Parathyroid adenoma (tissue), 2 donors: ENCODE measurements around the gene CBL.

Experiments used
- H2AFZ ChIP-seq: fragments of 300-600 bp; sonication (generic); one replicate; pipeline ENCODE4 v1.7.0; 2017; ENCODE audit warnings: antibody characterized with exemption, mild to moderate bottlenecking
- H3K27ac ChIP-seq: fragments of 300-600 bp; sonication (generic); one replicate; pipeline ENCODE4 v1.7.0; 2017
- H3K27me3 ChIP-seq: fragments of 300-600 bp; sonication (generic); one replicate; pipeline ENCODE4 v1.7.0; 2017; ENCODE audit warnings: low read length; ENCODE audit not compliant: control insufficient read depth, insufficient read depth
- H3K36me3 ChIP-seq: fragments of 300-600 bp; sonication (generic); one replicate; pipeline ENCODE4 v1.7.0; 2017; ENCODE audit warnings: low read length; ENCODE audit not compliant: control insufficient read depth, insufficient read depth
- H3K4me1 ChIP-seq: fragments of 300-600 bp; sonication (generic); one replicate; pipeline ENCODE4 v1.7.0; 2017; ENCODE audit warnings: control low read depth
- H3K4me2 ChIP-seq: fragments of 300-600 bp; sonication (generic); one replicate; pipeline ENCODE4 v1.7.0; 2017; ENCODE audit warnings: low read length
- H3K4me3 ChIP-seq: fragments of 300-600 bp; sonication (generic); one replicate; pipeline ENCODE4 v1.7.0; 2017; ENCODE audit warnings: low read depth, low read length
- H3K79me2 ChIP-seq: fragments of 300-600 bp; sonication (generic); one replicate; pipeline ENCODE4 v1.7.0; 2017; ENCODE audit warnings: control low read depth
- H3K9ac ChIP-seq: fragments of 300-600 bp; sonication (generic); one replicate; pipeline ENCODE4 v1.7.0; 2017; ENCODE audit warnings: mild to moderate bottlenecking
- H3K9me3 ChIP-seq: fragments of 300-600 bp; sonication (generic); one replicate; pipeline ENCODE4 v1.7.0; 2017; ENCODE audit warnings: low read length; ENCODE audit not compliant: control insufficient read depth
- TF ChIP-seq, protein P1 (sequence below): fragments of 300-600 bp; sonication (generic); IDR thresholded peaks from one replicate; pipeline ENCODE4 v1.7.0; 2017; ENCODE audit warnings: antibody characterized with exemption, mild to moderate bottlenecking
- donor health status: primary hyperparathyroidism.

CBL gene

DNA sequence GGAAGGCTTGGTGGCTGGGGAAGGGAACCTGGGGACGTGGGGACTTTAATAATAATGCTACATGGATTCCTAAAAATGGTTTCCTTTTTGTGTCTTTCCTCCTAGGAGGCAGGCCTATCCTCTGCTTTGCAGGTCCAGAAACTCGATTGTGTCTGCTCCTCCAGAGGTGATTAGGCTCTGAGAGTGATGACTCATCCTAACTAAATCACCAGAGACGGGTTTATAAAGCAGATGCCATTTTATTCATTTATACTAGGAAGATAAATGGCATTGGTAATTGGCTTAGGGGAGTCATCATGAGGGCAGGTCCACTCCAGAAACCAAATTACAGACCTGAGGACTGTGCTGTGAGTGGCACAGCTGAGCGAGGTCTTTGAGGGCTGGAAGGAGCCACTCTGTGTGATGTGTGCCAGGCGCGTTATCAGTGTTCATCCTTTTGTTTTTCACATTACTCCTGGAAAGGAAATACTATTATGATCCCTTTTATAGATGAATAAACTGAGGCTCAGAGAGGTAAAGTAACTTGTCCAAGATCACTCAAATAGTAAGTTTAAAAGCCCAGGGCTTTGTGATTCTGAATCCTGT, 30.6 kb upstream of the CBL start:
- Histone ChIP-seq H3K36me3 (no peaks in the 10 kb centered on the region), H3K9ac (no peak overlapping the region), H3K4me2 (no peak overlapping the region), H3K9me3 (no peaks in the 10 kb centered on the region), H3K4me1 (no peaks in the 10 kb centered on the region), H3K4me3 (no peak overlapping the region), H3K27me3 (no peaks in the 10 kb centered on the region), H2AFZ (no peak overlapping the region), H3K79me2 (no peaks in the 10 kb centered on the region), H3K27ac (no peak overlapping the region)
- TF ChIP-seq, protein P1, sequence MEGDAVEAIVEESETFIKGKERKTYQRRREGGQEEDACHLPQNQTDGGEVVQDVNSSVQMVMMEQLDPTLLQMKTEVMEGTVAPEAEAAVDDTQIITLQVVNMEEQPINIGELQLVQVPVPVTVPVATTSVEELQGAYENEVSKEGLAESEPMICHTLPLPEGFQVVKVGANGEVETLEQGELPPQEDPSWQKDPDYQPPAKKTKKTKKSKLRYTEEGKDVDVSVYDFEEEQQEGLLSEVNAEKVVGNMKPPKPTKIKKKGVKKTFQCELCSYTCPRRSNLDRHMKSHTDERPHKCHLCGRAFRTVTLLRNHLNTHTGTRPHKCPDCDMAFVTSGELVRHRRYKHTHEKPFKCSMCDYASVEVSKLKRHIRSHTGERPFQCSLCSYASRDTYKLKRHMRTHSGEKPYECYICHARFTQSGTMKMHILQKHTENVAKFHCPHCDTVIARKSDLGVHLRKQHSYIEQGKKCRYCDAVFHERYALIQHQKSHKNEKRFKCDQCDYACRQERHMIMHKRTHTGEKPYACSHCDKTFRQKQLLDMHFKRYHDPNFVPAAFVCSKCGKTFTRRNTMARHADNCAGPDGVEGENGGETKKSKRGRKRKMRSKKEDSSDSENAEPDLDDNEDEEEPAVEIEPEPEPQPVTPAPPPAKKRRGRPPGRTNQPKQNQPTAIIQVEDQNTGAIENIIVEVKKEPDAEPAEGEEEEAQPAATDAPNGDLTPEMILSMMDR = no peak

DNA sequence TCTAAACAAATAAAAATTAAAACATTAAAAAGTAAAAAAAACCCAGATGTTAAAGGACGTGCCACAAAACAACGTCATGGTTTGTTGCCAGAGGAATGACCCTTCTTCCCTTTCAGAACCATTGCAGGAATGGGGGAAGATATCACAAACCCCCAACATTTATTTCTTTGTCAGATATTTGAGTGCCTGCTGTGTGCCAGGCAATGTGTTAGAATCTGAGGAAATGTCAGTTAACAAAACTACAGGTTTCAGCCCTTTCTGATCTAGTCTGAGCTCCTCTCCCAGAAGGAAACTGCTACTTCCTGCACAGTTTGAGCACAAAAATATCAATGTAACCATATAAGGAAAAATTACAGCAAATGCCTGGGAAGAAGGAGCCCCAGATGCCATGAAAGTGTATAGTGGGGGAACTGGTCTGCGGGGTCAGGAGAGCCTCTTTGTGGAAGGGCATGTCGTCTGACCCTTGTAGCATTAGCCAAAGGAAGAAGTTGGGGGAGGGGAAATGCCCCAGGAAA, 27.9 kb upstream of the CBL start:
- Histone ChIP-seq H3K4me3 (no peak overlapping the region), H3K4me1 (no peaks in the 10 kb centered on the region), H3K27me3 (no peaks in the 10 kb centered on the region), H3K36me3 (no peaks in the 10 kb centered on the region), H3K4me2 (no peak overlapping the region), H3K79me2 (no peaks in the 10 kb centered on the region), H3K9me3 (no peaks in the 10 kb centered on the region), H2AFZ (no peak overlapping the region), H3K27ac (no peak overlapping the region), H3K9ac (no peak overlapping the region)
- TF ChIP-seq, protein P1 = no peak

DNA sequence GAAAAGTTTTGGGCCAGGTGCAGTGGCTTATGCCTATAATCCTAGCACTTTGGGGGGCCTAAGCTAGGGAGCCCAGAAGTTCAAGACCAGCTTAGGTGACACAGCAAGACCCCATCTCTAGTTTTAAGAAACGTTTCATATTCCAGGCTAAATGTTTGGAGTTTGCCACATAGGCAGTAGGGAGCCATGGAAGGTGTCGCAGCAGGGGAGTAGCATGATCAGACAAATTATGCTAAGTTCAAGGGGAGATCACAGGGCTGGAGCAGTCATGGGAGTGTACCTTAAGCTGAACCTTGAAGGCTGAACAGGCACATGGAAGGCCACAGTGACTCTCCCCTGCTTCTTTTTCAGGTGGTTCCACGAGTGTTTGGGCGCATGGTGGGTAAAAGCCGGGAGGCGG, 26.8 kb upstream of the CBL start:
- Histone ChIP-seq H3K9me3 (no peaks in the 10 kb centered on the region), H3K79me2 (no peaks in the 10 kb centered on the region), H3K9ac (no peak overlapping the region), H2AFZ (no peak overlapping the region), H3K27me3 (no peaks in the 10 kb centered on the region), H3K4me2 (no peak overlapping the region), H3K36me3 (no peaks in the 10 kb centered on the region), H3K4me3 (no peak overlapping the region), H3K27ac (no peak overlapping the region), H3K4me1 (no peaks in the 10 kb centered on the region)
- TF ChIP-seq, protein P1 = no peak

DNA sequence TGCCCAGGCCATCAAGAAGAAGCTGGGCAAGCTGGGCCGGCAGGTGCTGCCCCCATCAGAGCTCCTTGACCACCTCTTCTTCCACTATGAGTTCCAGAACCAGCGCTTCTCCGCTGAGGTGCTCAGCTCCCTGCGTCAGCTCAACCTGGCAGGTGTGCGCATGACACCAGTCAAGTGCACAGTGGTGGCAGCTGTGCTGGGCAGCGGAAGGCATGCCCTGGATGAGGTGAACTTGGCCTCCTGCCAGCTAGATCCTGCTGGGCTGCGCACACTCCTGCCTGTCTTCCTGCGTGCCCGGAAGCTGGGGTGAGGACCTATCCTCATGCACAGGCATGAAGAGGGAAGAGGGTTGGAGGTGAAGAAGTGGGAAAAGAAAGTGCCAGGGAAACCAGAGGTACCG, 26.2 kb upstream of the CBL start:
- no peaks in the 10 kb centered on the region for H3K36me3 ChIP-seq
- H3K27ac ChIP-seq = no peak overlapping the region
- H3K9ac ChIP-seq = no peak overlapping the region
- no peaks in the 10 kb centered on the region for H3K27me3 ChIP-seq
- H3K9me3 ChIP-seq = no peaks in the 10 kb centered on the region
- H3K4me2 ChIP-seq = no peak overlapping the region
- H3K4me1 ChIP-seq = no peaks in the 10 kb centered on the region
- no peak overlapping the region for H2AFZ ChIP-seq
- TF ChIP-seq, protein P1 = no peak
- no peaks in the 10 kb centered on the region for H3K79me2 ChIP-seq
- H3K4me3 ChIP-seq = no peak overlapping the region
